ENCODE data around the gene PIERCE2.
A peak's percentile ranks its signal among the peaks of the same experiment; 100 is the strongest.

GRCh38 chr15:55408012-55408928, at the start of gene PIERCE2, which contains the start of gene CCPG1:
- no peak for TF ChIP-seq POLR2A (IDR thresholded peaks at IDR 0.05; ENCODE audit: low read depth, low read length)
- 0 out of 2 replicates have a peak, but pooled peaks have one; percentile 27 for TF ChIP-seq POLR2AphosphoS5 (IDR thresholded peaks at IDR 0.05; ENCODE audit: low read depth, low read length)
- peak; percentile 36 for TF ChIP-seq PAX5 (IDR thresholded peaks at IDR 0.05; ENCODE audit: insufficient read depth, low read length, severe bottlenecking)
- no peak for TF ChIP-seq TAF1 (IDR thresholded peaks at IDR 0.05; ENCODE audit: low read depth, low read length)

All from GM12891 (cell line).